GM23338 (cell line): ENCODE measurements around the gene TSACC. TPM values are rescaled to one million over a fixed set of nuclear protein-coding genes. Genes with fewer than 3 reads are reported as not detected.

Experiments used
- ATAC-seq: fragments of 200-7000 bp; cut with Tn5 transposase; 3 replicates; pipeline ENCODE4 v1.9.1; 2020
- DNase-seq: peaks from one replicate; pipeline ENCODE4 v3.0.0-alpha.2; 2015; ENCODE audit warnings: low spot score
- H2AFZ ChIP-seq: fragments of 200-600 bp; sonication (generic); 2 replicates; pipeline ENCODE4 v1.8.0; 2016; ENCODE audit warnings: antibody characterized with exemption, mild to moderate bottlenecking, moderate library complexity
- H3F3A ChIP-seq: fragments of 200-600 bp; sonication (generic); replicated peaks from 2 replicates; pipeline ENCODE4 v1.8.0; 2017; ENCODE audit warnings: antibody characterized with exemption, mixed run types, low read depth
- H3K27ac ChIP-seq: fragments of 200-600 bp; sonication (generic); 2 replicates; pipeline ENCODE4 v1.6.1; 2016; ENCODE audit warnings: low read depth
- H3K27me3 ChIP-seq: fragments of 200-600 bp; sonication (generic); 2 replicates; pipeline ENCODE4 v1.8.0; 2016; ENCODE audit warnings: mild to moderate bottlenecking, mixed run types, moderate library complexity; ENCODE audit not compliant: insufficient read depth
- H3K36me3 ChIP-seq: fragments of 200-600 bp; sonication (generic); 2 replicates; pipeline ENCODE4 v1.8.0; 2016; ENCODE audit warnings: mild to moderate bottlenecking; ENCODE audit not compliant: insufficient read depth
- H3K4me1 ChIP-seq: fragments of 200-600 bp; sonication (generic); 2 replicates; pipeline ENCODE4 v1.8.0; 2016; ENCODE audit warnings: mild to moderate bottlenecking, moderate library complexity; ENCODE audit not compliant: insufficient read depth
- H3K4me2 ChIP-seq: fragments of 200-600 bp; sonication (generic); 2 replicates; pipeline ENCODE4 v1.7.1; 2017; ENCODE audit warnings: mixed run types
- H3K4me3 ChIP-seq: fragments of 200-600 bp; sonication (generic); 2 replicates; pipeline ENCODE4 v1.6.1; 2016; ENCODE audit warnings: mixed run types
- H3K79me2 ChIP-seq: fragments of 200-600 bp; sonication (generic); replicated peaks from 2 replicates; pipeline ENCODE4 v1.8.0; 2017; ENCODE audit warnings: mild to moderate bottlenecking; ENCODE audit not compliant: insufficient read depth
- H3K9me2 ChIP-seq: fragments of 200-600 bp; sonication (generic); 2 replicates; pipeline ENCODE4 v1.8.0; 2017; ENCODE audit not compliant: insufficient read depth
- H4K20me1 ChIP-seq: fragments of 200-600 bp; sonication (generic); replicated peaks from 2 replicates; pipeline ENCODE4 v1.8.0; 2017; ENCODE audit warnings: mild to moderate bottlenecking; ENCODE audit not compliant: insufficient read depth
- H3K27ac Mint-ChIP-seq: 2 replicates; pipeline ENCODE4 v1.8.0; 2020; ENCODE audit warnings: inconsistent platforms, mild to moderate bottlenecking, moderate library complexity, mixed read lengths
- H3K27me3 Mint-ChIP-seq: 3 replicates; pipeline ENCODE4 v1.8.0; 2022; ENCODE audit warnings: low read depth, mild to moderate bottlenecking, moderate library complexity, mixed read lengths, inconsistent platforms; ENCODE audit not compliant: insufficient read depth, poor library complexity
- H3K36me3 Mint-ChIP-seq: 3 replicates; pipeline ENCODE4 v1.8.0; 2021; ENCODE audit warnings: low read depth, mild to moderate bottlenecking, inconsistent platforms, moderate library complexity, mixed read lengths
- H3K4me1 Mint-ChIP-seq: 3 replicates; pipeline ENCODE4 v1.8.0; 2020; ENCODE audit warnings: mild to moderate bottlenecking, inconsistent platforms, mixed read lengths
- H3K4me3 Mint-ChIP-seq: 3 replicates; pipeline ENCODE4 v1.8.0; 2021; ENCODE audit warnings: moderate library complexity, mild to moderate bottlenecking, inconsistent platforms, mixed read lengths
- H3K9me3 Mint-ChIP-seq: 3 replicates; pipeline ENCODE4 v1.8.0; 2020; ENCODE audit warnings: moderate library complexity, mild to moderate bottlenecking, inconsistent platforms, mixed read lengths
- CREB1 ChIP-seq: fragments of 250-450 bp; sonication (Bioruptor Pico); IDR thresholded peaks from 2 replicates; pipeline ENCODE4 v1.5.0; 2020; ENCODE audit warnings: low read depth, mild to moderate bottlenecking, moderate library complexity
- EZH2 ChIP-seq: fragments of 200-600 bp; sonication (generic); IDR thresholded peaks from one replicate; pipeline ENCODE4 v1.8.0; 2017; ENCODE audit warnings: antibody characterized with exemption, mild to moderate bottlenecking, low read depth; ENCODE audit not compliant: unreplicated experiment
- EZH2phosphoT487 ChIP-seq: fragments of 200-600 bp; sonication (generic); IDR thresholded peaks from one replicate; pipeline ENCODE4 v1.8.1; 2018; ENCODE audit warnings: antibody characterized with exemption; ENCODE audit not compliant: unreplicated experiment
- JUNB ChIP-seq: IDR thresholded peaks from one replicate; pipeline ENCODE4 v1.6.1; 2016; ENCODE audit warnings: antibody characterized with exemption; ENCODE audit not compliant: unreplicated experiment
- NANOG ChIP-seq: IDR thresholded peaks from 2 replicates; pipeline ENCODE4 v1.6.1; 2016; ENCODE audit warnings: antibody characterized with exemption, borderline replicate concordance
- POLR2AphosphoS5 ChIP-seq: IDR thresholded peaks from 2 replicates; pipeline ENCODE4 v1.6.1; 2016; ENCODE audit warnings: antibody characterized with exemption, low read depth
- REST ChIP-seq: IDR thresholded peaks from one replicate; pipeline ENCODE4 v1.6.1; 2018; ENCODE audit warnings: antibody characterized with exemption; ENCODE audit not compliant: unreplicated experiment
- STAT1 ChIP-seq: IDR thresholded peaks from one replicate; pipeline ENCODE4 v1.6.1; 2016; ENCODE audit warnings: antibody characterized with exemption; ENCODE audit not compliant: unreplicated experiment
- ZNF114 ChIP-seq: fragments of 250-450 bp; sonication (Bioruptor Pico); IDR thresholded peaks from 2 replicates; pipeline ENCODE4 v1.5.0; 2020; ENCODE audit warnings: mild to moderate bottlenecking, moderate library complexity
- ZNF331 ChIP-seq: fragments of 250-450 bp; sonication (Bioruptor Pico); IDR thresholded peaks from 2 replicates; pipeline ENCODE4 v1.5.0; 2020; ENCODE audit warnings: low read depth, mild to moderate bottlenecking, moderate library complexity
- ZNF462 ChIP-seq: fragments of 250-450 bp; sonication (Bioruptor Pico); IDR thresholded peaks from 2 replicates; pipeline ENCODE4 v1.5.0; 2020; ENCODE audit warnings: mild to moderate bottlenecking, moderate library complexity
- polyA plus RNA-seq: library from polyadenylated mRNA; unstranded; fragments of >200 nt; fragmentation: Nextera tagmentation; extraction: Ambion mirVana; gene quantifications from 2 replicates; pipeline ENCODE4 v1.2.1, GENCODE V29; 2016
- total RNA-seq: library from RNA; depleted of rRNA; stranded (reverse); fragments of >200 nt; shearing (Covaris generic); gene quantifications from 2 replicates; pipeline ENCODE4 v1.2.3, GENCODE V29; 2014
- TF ChIP-seq, protein P1 (sequence below): IDR thresholded peaks from 2 replicates; pipeline ENCODE4 v1.6.1; 2016; ENCODE audit warnings: antibody characterized with exemption
- TF ChIP-seq, protein P2 (sequence below), 2 experiments: fragments of 200-600 bp in 1 of 2; sonication (generic) in 1 of 2; conservative IDR thresholded peaks; 2 replicates each; pipeline versions ENCODE4 v1.5.1 to v1.6.1; 2016 to 2017; ENCODE audit warnings: antibody characterized with exemption in 2 of 2, low read depth in 2 of 2, mild to moderate bottlenecking in 2 of 2, moderate library complexity in 1 of 2

The TSACC gene
- total and polyA plus RNA-seq, 2 experiments from 2014 or later = 2.5 to 9.8 TPM

DNA sequence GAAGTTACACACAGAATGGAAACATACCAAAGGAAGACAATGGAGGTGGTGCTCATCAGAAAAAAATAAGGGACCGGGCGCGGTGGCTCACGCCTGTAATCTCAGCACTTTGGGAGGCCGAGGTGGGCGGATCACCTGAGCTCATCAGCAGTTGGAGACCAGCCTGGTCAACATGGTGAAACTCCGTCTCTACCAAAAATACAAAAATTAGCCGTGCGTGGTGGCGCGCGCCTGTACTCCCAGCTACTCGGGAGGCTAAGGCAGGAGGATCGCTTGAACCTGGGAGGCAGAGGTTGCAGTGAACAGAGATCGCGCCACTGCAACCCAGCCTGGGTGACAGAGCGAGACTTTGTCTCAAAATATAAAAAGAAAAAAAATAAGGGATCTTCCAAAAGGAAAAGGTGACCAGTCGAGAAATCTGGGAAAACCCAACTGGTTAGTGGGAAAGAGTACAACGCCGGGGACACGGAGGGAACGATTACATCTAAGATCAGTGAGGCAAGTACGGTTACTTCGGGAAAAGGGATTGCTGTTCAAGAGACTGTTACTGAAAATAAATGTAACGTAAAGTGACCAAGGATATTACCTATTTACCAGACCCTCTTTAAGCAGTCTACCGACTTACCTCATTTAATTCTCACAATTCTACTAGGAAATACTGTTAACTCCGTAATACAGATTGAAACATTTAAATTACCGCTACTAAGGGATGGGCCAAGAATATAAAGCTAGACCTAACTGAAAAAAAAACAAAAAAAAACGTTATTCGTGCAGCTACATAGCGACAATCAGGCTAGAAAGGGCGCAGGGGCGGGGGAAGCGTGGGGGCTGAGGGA, 1.1 kb upstream of the TSACC start:
- H3K79me2 ChIP-seq = peaks cover 57% of the 10 kb centered on the region
- peak overlapping the region; percentile 72; the same call in 1 of the 2 replicates for H3K27ac ChIP-seq
- no peak for ATAC-seq

More for the DNA sequence above, 1.1 kb upstream of the TSACC start:
- H3K36me3 Mint-ChIP-seq = peaks cover 58% of the 10 kb centered on the region
- H3K4me3 Mint-ChIP-seq = peak overlapping the region; percentile 100
- H3K4me2 ChIP-seq = peak overlapping the region; percentile 85
- H3K4me1 ChIP-seq = peaks cover 9% of the 10 kb centered on the region
- H3K27me3 ChIP-seq = no peaks in the 10 kb centered on the region
- TF ChIP-seq, protein P1, sequence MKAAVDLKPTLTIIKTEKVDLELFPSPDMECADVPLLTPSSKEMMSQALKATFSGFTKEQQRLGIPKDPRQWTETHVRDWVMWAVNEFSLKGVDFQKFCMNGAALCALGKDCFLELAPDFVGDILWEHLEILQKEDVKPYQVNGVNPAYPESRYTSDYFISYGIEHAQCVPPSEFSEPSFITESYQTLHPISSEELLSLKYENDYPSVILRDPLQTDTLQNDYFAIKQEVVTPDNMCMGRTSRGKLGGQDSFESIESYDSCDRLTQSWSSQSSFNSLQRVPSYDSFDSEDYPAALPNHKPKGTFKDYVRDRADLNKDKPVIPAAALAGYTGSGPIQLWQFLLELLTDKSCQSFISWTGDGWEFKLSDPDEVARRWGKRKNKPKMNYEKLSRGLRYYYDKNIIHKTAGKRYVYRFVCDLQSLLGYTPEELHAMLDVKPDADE = no peak
- no peak for TF ChIP-seq EZH2
- no peak for TF ChIP-seq ZNF462 (CRISPR knock-in tag)
- TF ChIP-seq, protein P2, sequence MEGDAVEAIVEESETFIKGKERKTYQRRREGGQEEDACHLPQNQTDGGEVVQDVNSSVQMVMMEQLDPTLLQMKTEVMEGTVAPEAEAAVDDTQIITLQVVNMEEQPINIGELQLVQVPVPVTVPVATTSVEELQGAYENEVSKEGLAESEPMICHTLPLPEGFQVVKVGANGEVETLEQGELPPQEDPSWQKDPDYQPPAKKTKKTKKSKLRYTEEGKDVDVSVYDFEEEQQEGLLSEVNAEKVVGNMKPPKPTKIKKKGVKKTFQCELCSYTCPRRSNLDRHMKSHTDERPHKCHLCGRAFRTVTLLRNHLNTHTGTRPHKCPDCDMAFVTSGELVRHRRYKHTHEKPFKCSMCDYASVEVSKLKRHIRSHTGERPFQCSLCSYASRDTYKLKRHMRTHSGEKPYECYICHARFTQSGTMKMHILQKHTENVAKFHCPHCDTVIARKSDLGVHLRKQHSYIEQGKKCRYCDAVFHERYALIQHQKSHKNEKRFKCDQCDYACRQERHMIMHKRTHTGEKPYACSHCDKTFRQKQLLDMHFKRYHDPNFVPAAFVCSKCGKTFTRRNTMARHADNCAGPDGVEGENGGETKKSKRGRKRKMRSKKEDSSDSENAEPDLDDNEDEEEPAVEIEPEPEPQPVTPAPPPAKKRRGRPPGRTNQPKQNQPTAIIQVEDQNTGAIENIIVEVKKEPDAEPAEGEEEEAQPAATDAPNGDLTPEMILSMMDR (conservative IDR thresholded peaks at IDR 0.05; ENCODE audit: low read depth in 2 of 2) = no peak
- no peak for TF ChIP-seq REST
- no peak for TF ChIP-seq NANOG
- no peak for TF ChIP-seq EZH2phosphoT487
- no peak for TF ChIP-seq STAT1
- TF ChIP-seq ZNF114 (CRISPR knock-in tag) = no peak
- no peak for TF ChIP-seq JUNB
- TF ChIP-seq CREB1 (CRISPR knock-in tag) = no peak
- no peak for TF ChIP-seq POLR2AphosphoS5
- TF ChIP-seq ZNF331 (CRISPR knock-in tag) = no peak
- H2AFZ ChIP-seq = 0 out of 2 replicates have a peak overlapping the region, but pooled peaks have one; percentile 54
- no peak for DNase-seq
- H3K4me3 ChIP-seq = peak overlapping the region; percentile 95
- no peaks in the 10 kb centered on the region for H3K9me2 ChIP-seq
- H3K9me3 Mint-ChIP-seq = peaks cover 6% of the 10 kb centered on the region; the same call in 1 of the 3 replicates
- peaks cover 38% of the 10 kb centered on the region for H4K20me1 ChIP-seq
- peaks cover 13% of the 10 kb centered on the region for H3K4me1 Mint-ChIP-seq
- H3K36me3 ChIP-seq = peaks cover 33% of the 10 kb centered on the region
- peaks cover 24% of the 10 kb centered on the region for H3F3A ChIP-seq
- peak overlapping the region; percentile 98 for H3K27ac Mint-ChIP-seq
- H3K27me3 Mint-ChIP-seq = peaks cover 10% of the 10 kb centered on the region
